B cell (primary cell): Measurements from ENCODE around the gene SLC5A10.

ENCODE experiments used
- CTCF ChIP-seq: fragments of 200-600 bp; IDR thresholded peaks from one replicate; pipeline ENCODE4 v1.8.0; 2022; ENCODE audit warnings: antibody characterized with exemption, mild to moderate bottlenecking
- EZH2 ChIP-seq: IDR thresholded peaks from 2 replicates; pipeline ENCODE4 v1.6.1; 2012; ENCODE audit warnings: borderline replicate concordance, low read depth, mild to moderate bottlenecking, moderate library complexity, low read length; ENCODE audit not compliant: insufficient read depth, poor library complexity, severe bottlenecking

DNA sequence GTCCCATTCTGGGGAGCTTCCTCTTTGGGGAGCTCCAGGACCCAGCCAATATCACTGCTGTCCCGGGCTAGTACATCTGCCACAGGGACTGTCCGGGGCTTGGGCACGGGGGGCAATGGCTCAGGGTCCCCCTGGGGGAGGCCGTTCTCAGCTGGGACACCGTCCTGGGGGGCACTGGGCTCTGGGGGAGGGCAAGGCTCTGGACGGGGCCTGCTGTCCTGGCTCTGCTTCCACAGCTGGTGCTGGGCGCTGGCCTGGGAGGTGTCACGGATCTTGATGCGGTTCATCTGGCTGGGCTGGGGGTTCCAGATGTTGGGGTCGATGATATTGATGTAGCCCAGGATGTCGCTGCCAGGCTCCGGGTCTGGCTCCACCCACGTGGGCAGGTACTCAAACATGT is 26.1 kb downstream of the SLC5A10 start:
- TF ChIP-seq CTCF, result no peak
- TF ChIP-seq EZH2, result no peak
